ENCODE data around the gene KRTAP21-3.

DNA sequence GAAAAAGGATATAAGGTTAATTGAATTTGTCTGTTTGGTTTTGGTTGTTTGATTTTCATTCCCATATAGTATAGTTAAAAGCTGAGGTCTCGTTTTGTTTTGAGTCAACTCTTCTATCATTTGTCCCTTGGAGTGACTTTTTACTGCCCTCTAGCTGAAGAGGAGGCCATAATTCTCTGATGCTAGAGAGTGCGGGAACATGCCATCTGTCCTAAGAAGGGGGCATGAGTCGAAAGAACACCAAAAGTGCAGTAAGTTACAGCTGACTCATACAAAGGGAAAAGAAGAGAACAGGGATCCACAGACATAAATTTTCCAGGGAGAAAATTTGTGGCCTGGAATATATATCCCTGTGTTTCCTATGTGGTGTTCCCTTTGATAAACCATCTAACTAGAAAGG lies 4.1 kb downstream of the KRTAP21-3 start:
- no peak for TF ChIP-seq GATA2 (IDR thresholded peaks at IDR 0.05; ENCODE audit: low read depth, low read length)
- no peak for TF ChIP-seq GATA3 (IDR thresholded peaks at IDR 0.05; ENCODE audit: low read depth, low read length)

All from SH-SY5Y (cell line).